SK-N-MC (cell line): Measurements from ENCODE around the gene NETO2.

Experiments
- EZH2 ChIP-seq: fragments of 200-600 bp; sonication (generic); IDR thresholded peaks from one replicate; pipeline ENCODE4 v1.6.1; 2017; ENCODE audit warnings: antibody characterized with exemption
- POLR2AphosphoS5 ChIP-seq: IDR thresholded peaks from 2 replicates; pipeline ENCODE4 v1.6.1; 2012; ENCODE audit warnings: mild to moderate bottlenecking, low read depth, low read length, borderline replicate concordance

- TF ChIP-seq POLR2AphosphoS5 (no peak), EZH2 (no peak)
Observed at GRCh38 chr16:47037746-47038458, 105.8 kb downstream of the NETO2 start.
